ENCODE measurements around the gene PPM1E.
"Not testable (repeated sequence)": the region's sequence is repeated elsewhere in the genome, so short reads cannot be mapped to it uniquely, and the experiment has no call there.

The PPM1E gene

DNA sequence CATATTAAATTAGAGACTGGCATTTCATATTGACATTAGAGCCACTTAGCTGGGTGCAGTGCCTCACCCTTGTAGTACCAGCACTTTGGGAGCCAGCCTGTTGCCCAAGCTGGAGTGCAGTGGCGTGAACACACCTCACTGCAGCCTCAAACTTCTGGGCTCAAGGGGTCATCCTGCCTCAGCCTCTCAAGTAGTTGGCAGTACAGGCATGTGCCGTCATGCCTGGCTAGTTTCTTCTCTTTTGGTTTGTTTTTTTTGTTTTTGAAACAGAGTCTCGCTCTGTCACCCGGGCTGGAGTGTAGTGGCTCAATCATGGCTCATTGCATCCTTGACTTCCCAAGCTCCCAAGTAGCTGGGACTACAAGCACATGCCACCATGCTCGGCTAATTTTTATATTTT, 8.7 kb downstream of the PPM1E start:
- Histone ChIP-seq H3K27ac (ENCODE audit: insufficient read depth, low read depth, low read length, poor library complexity, severe bottlenecking) (no peak overlapping the region), H3K4me1 (ENCODE audit: control insufficient read depth, insufficient read depth, low read length) (no peaks in the 10 kb centered on the region), H3K4me3 (ENCODE audit: insufficient read depth, low read depth, low read length) (no peak overlapping the region), H3K9me3 (ENCODE audit: control insufficient read depth, low read length) (no peaks in the 10 kb centered on the region), H3K36me3 (ENCODE audit: control insufficient read depth, insufficient read depth, low read length) (no peaks in the 10 kb centered on the region), H3K27me3 (ENCODE audit: control insufficient read depth, insufficient read depth, low read length, poor library complexity, severe bottlenecking) (no peaks in the 10 kb centered on the region)
- WGBS, 2 experiments: 85 to 96% methylated on average over 5 of the region's 5 CpGs

DNA sequence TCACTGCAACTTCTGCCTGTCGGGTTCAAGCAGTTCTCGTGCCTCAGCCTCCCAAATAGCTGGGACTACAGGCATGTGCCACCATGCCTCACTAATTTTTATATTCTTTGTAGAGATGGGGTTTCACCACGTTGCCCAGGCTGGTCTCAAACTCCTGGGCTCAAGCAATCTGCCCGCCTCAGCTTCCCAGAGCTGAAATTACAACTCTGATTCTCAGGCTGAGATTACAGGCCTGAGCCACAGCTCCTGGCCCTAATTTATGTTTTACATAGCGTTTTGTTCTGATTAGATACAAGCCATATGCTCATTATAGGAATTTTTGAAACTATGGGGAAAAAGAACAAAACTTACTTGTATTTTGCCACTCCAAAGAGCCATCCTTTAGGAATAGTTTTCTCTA, 22.8 kb downstream of the PPM1E start:
- not testable (repeated sequence) for H3K36me3 ChIP-seq (ENCODE audit: control insufficient read depth, insufficient read depth, low read length); H3K27ac ChIP-seq (ENCODE audit: insufficient read depth, low read depth, low read length, poor library complexity, severe bottlenecking); H3K4me1 ChIP-seq (ENCODE audit: control insufficient read depth, insufficient read depth, low read length); H3K4me3 ChIP-seq (ENCODE audit: insufficient read depth, low read depth, low read length); H3K9me3 ChIP-seq (ENCODE audit: control insufficient read depth, low read length); H3K27me3 ChIP-seq (ENCODE audit: control insufficient read depth, insufficient read depth, low read length, poor library complexity, severe bottlenecking)
- 89 to 92% methylated on average over 4 to 5 of the region's 5 CpGs for WGBS, 2 experiments

DNA sequence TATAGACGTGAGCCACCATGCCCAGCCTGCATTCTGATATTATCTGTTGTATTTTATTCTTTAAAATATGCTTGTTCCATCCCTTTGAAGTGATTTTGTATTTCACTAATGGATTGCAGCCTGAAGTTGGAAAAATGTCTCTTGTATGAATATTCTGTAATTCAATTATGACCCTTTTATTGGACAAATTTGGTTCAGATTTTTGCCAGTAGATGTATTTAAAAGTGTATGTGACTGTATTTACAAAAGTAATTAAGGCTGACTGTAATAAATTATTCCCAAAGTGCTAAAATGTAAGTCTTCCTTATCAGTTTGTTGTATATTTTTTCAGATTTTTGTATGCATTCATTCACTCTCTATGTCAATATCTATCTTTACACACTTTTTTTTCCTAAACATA, 23.8 kb downstream of the PPM1E start:
- WGBS, 2 experiments: 69 to 85% methylated on average over 1 of the region's 1 CpG
- H3K36me3 ChIP-seq (ENCODE audit: control insufficient read depth, insufficient read depth, low read length): no peaks in the 10 kb centered on the region
- no peaks in the 10 kb centered on the region for H3K27me3 ChIP-seq (ENCODE audit: control insufficient read depth, insufficient read depth, low read length, poor library complexity, severe bottlenecking)
- H3K4me3 ChIP-seq (ENCODE audit: insufficient read depth, low read depth, low read length): no peak overlapping the region
- no peak overlapping the region for H3K27ac ChIP-seq (ENCODE audit: insufficient read depth, low read depth, low read length, poor library complexity, severe bottlenecking)
- no peaks in the 10 kb centered on the region for H3K9me3 ChIP-seq (ENCODE audit: control insufficient read depth, low read length)
- H3K4me1 ChIP-seq (ENCODE audit: control insufficient read depth, insufficient read depth, low read length): no peaks in the 10 kb centered on the region

GRCh38 chr17:58783380-58783779, 27.7 kb downstream of the PPM1E start:
- Histone ChIP-seq H3K36me3 (ENCODE audit: control insufficient read depth, insufficient read depth, low read length) (no peaks in the 10 kb centered on the region), H3K4me3 (ENCODE audit: insufficient read depth, low read depth, low read length) (no peak overlapping the region), H3K27me3 (ENCODE audit: control insufficient read depth, insufficient read depth, low read length, poor library complexity, severe bottlenecking) (no peaks in the 10 kb centered on the region), H3K27ac (ENCODE audit: insufficient read depth, low read depth, low read length, poor library complexity, severe bottlenecking) (no peak overlapping the region), H3K9me3 (ENCODE audit: control insufficient read depth, low read length) (no peaks in the 10 kb centered on the region), H3K4me1 (ENCODE audit: control insufficient read depth, insufficient read depth, low read length) (no peaks in the 10 kb centered on the region)
- 97 to 98% methylated on average over 4 of the region's 4 CpGs for WGBS, 2 experiments

- H3K4me1 ChIP-seq (ENCODE audit: control insufficient read depth, insufficient read depth, low read length): no peaks in the 10 kb centered on the region
- H3K27ac ChIP-seq (ENCODE audit: insufficient read depth, low read depth, low read length, poor library complexity, severe bottlenecking): no peak overlapping the region
- H3K36me3 ChIP-seq (ENCODE audit: control insufficient read depth, insufficient read depth, low read length): no peaks in the 10 kb centered on the region
- no peak overlapping the region for H3K4me3 ChIP-seq (ENCODE audit: insufficient read depth, low read depth, low read length)
- H3K9me3 ChIP-seq (ENCODE audit: control insufficient read depth, low read length): no peaks in the 10 kb centered on the region
- H3K27me3 ChIP-seq (ENCODE audit: control insufficient read depth, insufficient read depth, low read length, poor library complexity, severe bottlenecking): no peaks in the 10 kb centered on the region
- no CpG with 5 or more reads among the region's 1 CpG for WGBS, 2 experiments
Observed at GRCh38 chr17:58785097-58785496, 29.4 kb downstream of the PPM1E start.

- no peaks in the 10 kb centered on the region for H3K36me3 ChIP-seq (ENCODE audit: control insufficient read depth, insufficient read depth, low read length)
- H3K4me1 ChIP-seq (ENCODE audit: control insufficient read depth, insufficient read depth, low read length): no peaks in the 10 kb centered on the region
- 94 to 97% methylated on average over 2 of the region's 3 CpGs for WGBS, 2 experiments
- no peaks in the 10 kb centered on the region for H3K9me3 ChIP-seq (ENCODE audit: control insufficient read depth, low read length)
- H3K27ac ChIP-seq (ENCODE audit: insufficient read depth, low read depth, low read length, poor library complexity, severe bottlenecking): no peak overlapping the region
- no peak overlapping the region for H3K4me3 ChIP-seq (ENCODE audit: insufficient read depth, low read depth, low read length)
- no peaks in the 10 kb centered on the region for H3K27me3 ChIP-seq (ENCODE audit: control insufficient read depth, insufficient read depth, low read length, poor library complexity, severe bottlenecking)
Observed at GRCh38 chr17:58786586-58787295, 31.1 kb downstream of the PPM1E start.

DNA sequence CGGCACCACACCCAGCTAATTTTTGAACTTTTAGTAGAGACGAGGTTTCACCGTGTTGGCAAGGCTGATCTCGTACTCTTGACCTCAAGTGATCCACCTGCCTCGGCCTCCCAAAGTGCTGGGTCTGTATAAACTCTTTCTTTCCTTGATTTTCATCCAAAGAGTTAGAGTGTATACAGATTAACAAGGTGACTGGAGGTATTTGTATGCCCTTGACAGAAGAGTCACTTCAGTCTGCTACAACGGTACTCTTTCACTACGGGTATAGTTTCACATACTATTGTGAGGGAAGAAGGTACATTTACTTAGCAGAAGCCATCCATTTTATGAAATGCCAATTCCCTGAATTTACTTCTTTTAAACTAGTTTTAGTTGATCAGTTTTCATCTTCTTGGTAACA, 32.5 kb downstream of the PPM1E start:
- H3K9me3 ChIP-seq (ENCODE audit: control insufficient read depth, low read length): no peaks in the 10 kb centered on the region
- H3K36me3 ChIP-seq (ENCODE audit: control insufficient read depth, insufficient read depth, low read length): no peaks in the 10 kb centered on the region
- no peaks in the 10 kb centered on the region for H3K27me3 ChIP-seq (ENCODE audit: control insufficient read depth, insufficient read depth, low read length, poor library complexity, severe bottlenecking)
- no peaks in the 10 kb centered on the region for H3K4me1 ChIP-seq (ENCODE audit: control insufficient read depth, insufficient read depth, low read length)
- WGBS, 2 experiments: 89 to 96% methylated on average over 7 of the region's 7 CpGs
- no peak overlapping the region for H3K27ac ChIP-seq (ENCODE audit: insufficient read depth, low read depth, low read length, poor library complexity, severe bottlenecking)
- no peak overlapping the region for H3K4me3 ChIP-seq (ENCODE audit: insufficient read depth, low read depth, low read length)

GRCh38 chr17:58789160-58789559, 33.5 kb downstream of the PPM1E start:
- H3K4me1 ChIP-seq (ENCODE audit: control insufficient read depth, insufficient read depth, low read length): no peaks in the 10 kb centered on the region
- H3K9me3 ChIP-seq (ENCODE audit: control insufficient read depth, low read length): no peaks in the 10 kb centered on the region
- H3K27me3 ChIP-seq (ENCODE audit: control insufficient read depth, insufficient read depth, low read length, poor library complexity, severe bottlenecking): no peaks in the 10 kb centered on the region
- WGBS, 2 experiments: 90 to 99% methylated on average over 3 of the region's 3 CpGs
- no peaks in the 10 kb centered on the region for H3K36me3 ChIP-seq (ENCODE audit: control insufficient read depth, insufficient read depth, low read length)
- no peak overlapping the region for H3K4me3 ChIP-seq (ENCODE audit: insufficient read depth, low read depth, low read length)
- no peak overlapping the region for H3K27ac ChIP-seq (ENCODE audit: insufficient read depth, low read depth, low read length, poor library complexity, severe bottlenecking)

DNA sequence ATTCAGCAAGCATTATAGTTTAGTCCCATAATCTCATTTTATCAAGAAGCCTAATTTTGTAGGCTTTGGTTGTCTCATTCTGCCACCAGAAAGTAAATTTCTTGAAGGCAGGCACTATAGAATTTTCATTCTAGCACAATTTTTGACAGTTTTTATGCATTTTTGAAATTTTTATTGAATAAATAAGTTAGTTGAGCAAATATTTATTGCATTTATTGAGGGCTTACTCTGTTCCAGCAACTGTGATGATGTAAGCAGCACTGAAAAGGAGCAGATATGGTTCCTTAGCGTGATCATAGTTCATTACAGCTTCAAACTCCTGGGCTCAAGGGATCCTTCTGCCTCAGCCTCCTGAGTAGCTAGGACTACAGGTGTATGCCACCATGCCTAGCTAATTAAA, 34.2 kb downstream of the PPM1E start:
- H3K4me1 ChIP-seq (ENCODE audit: control insufficient read depth, insufficient read depth, low read length): no peaks in the 10 kb centered on the region
- no peak overlapping the region for H3K27ac ChIP-seq (ENCODE audit: insufficient read depth, low read depth, low read length, poor library complexity, severe bottlenecking)
- WGBS, 2 experiments: 97% methylated on average over 1 of the region's 1 CpG
- H3K9me3 ChIP-seq (ENCODE audit: control insufficient read depth, low read length): no peaks in the 10 kb centered on the region
- H3K36me3 ChIP-seq (ENCODE audit: control insufficient read depth, insufficient read depth, low read length): no peaks in the 10 kb centered on the region
- no peaks in the 10 kb centered on the region for H3K27me3 ChIP-seq (ENCODE audit: control insufficient read depth, insufficient read depth, low read length, poor library complexity, severe bottlenecking)
- H3K4me3 ChIP-seq (ENCODE audit: insufficient read depth, low read depth, low read length): no peak overlapping the region

- not testable (repeated sequence) for H3K27ac ChIP-seq (ENCODE audit: insufficient read depth, low read depth, low read length, poor library complexity, severe bottlenecking); H3K36me3 ChIP-seq (ENCODE audit: control insufficient read depth, insufficient read depth, low read length); H3K9me3 ChIP-seq (ENCODE audit: control insufficient read depth, low read length); H3K4me3 ChIP-seq (ENCODE audit: insufficient read depth, low read depth, low read length); H3K27me3 ChIP-seq (ENCODE audit: control insufficient read depth, insufficient read depth, low read length, poor library complexity, severe bottlenecking); H3K4me1 ChIP-seq (ENCODE audit: control insufficient read depth, insufficient read depth, low read length)
- 85 to 88% methylated on average over 2 of the region's 2 CpGs for WGBS, 2 experiments
Observed at GRCh38 chr17:58794508-58794907, 38.9 kb downstream of the PPM1E start.

DNA sequence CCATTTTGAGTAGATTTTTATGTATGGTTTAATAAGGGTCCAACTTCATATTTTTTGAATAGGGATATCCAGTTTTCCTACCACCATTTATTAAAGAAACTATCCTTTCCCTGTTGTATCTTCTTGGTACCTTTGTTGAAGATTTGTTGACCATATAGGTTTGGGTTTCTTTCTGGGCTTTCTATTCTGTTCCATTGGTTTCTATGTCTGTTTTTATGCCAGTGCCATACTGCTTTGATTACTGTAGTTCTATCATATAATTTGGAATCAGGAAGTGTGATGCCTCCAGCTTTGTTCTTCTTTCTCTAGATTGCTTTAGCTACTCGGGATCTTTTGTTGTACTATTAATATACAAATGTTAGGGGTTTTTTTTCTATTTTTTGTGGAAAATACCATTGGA, 46.5 kb downstream of the PPM1E start:
- Histone ChIP-seq H3K27ac (ENCODE audit: insufficient read depth, low read depth, low read length, poor library complexity, severe bottlenecking) (no peak overlapping the region), H3K36me3 (ENCODE audit: control insufficient read depth, insufficient read depth, low read length) (no peaks in the 10 kb centered on the region), H3K4me1 (ENCODE audit: control insufficient read depth, insufficient read depth, low read length) (no peaks in the 10 kb centered on the region), H3K9me3 (ENCODE audit: control insufficient read depth, low read length) (no peaks in the 10 kb centered on the region), H3K4me3 (ENCODE audit: insufficient read depth, low read depth, low read length) (no peak overlapping the region), H3K27me3 (ENCODE audit: control insufficient read depth, insufficient read depth, low read length, poor library complexity, severe bottlenecking) (no peaks in the 10 kb centered on the region)
- WGBS, 2 experiments: 100% methylated on average over 1 of the region's 1 CpG; no CpG with 5 or more reads in 1 of the 2 experiments
